ENCODE data around the gene DNM2. TPM values are rescaled to one million over a fixed set of nuclear protein-coding genes. Genes with fewer than 3 reads are reported as not detected.

The DNM2 gene
- total RNA-seq, 1 donor from 2014 or later: 410 TPM

GRCh38 chr19:10769533-10770491 is 51.9 kb downstream of the DNM2 start:
- intact Hi-C loops (cut with micrococcal nuclease): loop anchor here (1.0 kb wide), 1 partner anchor 53 kb away; no protein-coding TSS in a partner anchor

- intact Hi-C loops (cut with micrococcal nuclease): loop anchor here (1.0 kb wide), 2 partner anchors 15 to 57 kb away; no protein-coding TSS in a partner anchor
Measured at GRCh38 chr19:10773969-10774368, 56.1 kb downstream of the DNM2 start.

GRCh38 chr19:10774893-10775292 is 57.0 kb downstream of the DNM2 start:
- intact Hi-C loops (cut with micrococcal nuclease): loop anchor here (1.0 kb wide), 2 partner anchors 16 to 58 kb away; no protein-coding TSS in a partner anchor

GRCh38 chr19:10776900-10777650 is 59.2 kb downstream of the DNM2 start:
- intact Hi-C loops (cut with micrococcal nuclease): no loop called here

GRCh38 chr19:10780368-10780767 is 62.5 kb downstream of the DNM2 start:
- intact Hi-C loops (cut with micrococcal nuclease): no loop called here

GRCh38 chr19:10782795-10783194 is 64.9 kb downstream of the DNM2 start:
- intact Hi-C loops (cut with micrococcal nuclease): no loop called here

- intact Hi-C loops (cut with micrococcal nuclease): no loop called here
Measured at GRCh38 chr19:10784257-10784656, 66.4 kb downstream of the DNM2 start.

GRCh38 chr19:10788146-10788545 is 70.3 kb downstream of the DNM2 start:
- intact Hi-C loops (cut with micrococcal nuclease): no loop called here

- intact Hi-C loops (cut with micrococcal nuclease): no loop called here
Measured at GRCh38 chr19:10789866-10790265, 72.0 kb downstream of the DNM2 start.

- intact Hi-C loops (cut with micrococcal nuclease): loop anchor here (1.0 to 2.0 kb wide), 8 partner anchors 13 to 230 kb away; partner anchors contain the start of genes CARM1, KRI1 and TMED1
Measured at GRCh38 chr19:10796653-10797052, 78.8 kb downstream of the DNM2 start.

GRCh38 chr19:10797078-10797477 is 79.2 kb downstream of the DNM2 start:
- intact Hi-C loops (cut with micrococcal nuclease): loop anchor here (1.0 to 2.0 kb wide), 8 partner anchors 12 to 231 kb away; partner anchors contain the start of genes CARM1, KRI1 and TMED1

- intact Hi-C loops (cut with micrococcal nuclease): loop anchor here (1.0 to 2.0 kb wide), 8 partner anchors 12 to 231 kb away; partner anchors contain the start of genes CARM1, KRI1 and TMED1
Measured at GRCh38 chr19:10797541-10798256, 79.8 kb downstream of the DNM2 start.

GRCh38 chr19:10800488-10800887 is 82.6 kb downstream of the DNM2 start:
- intact Hi-C loops (cut with micrococcal nuclease): no loop called here

- intact Hi-C loops (cut with micrococcal nuclease): no loop called here
Measured at GRCh38 chr19:10802479-10802878, 84.6 kb downstream of the DNM2 start.

- intact Hi-C loops (cut with micrococcal nuclease): no loop called here
Measured at GRCh38 chr19:10803252-10803651, 85.4 kb downstream of the DNM2 start.

GRCh38 chr19:10805065-10805757 is 87.3 kb downstream of the DNM2 start:
- intact Hi-C loops (cut with micrococcal nuclease): no loop called here

GRCh38 chr19:10805758-10806247 is 87.9 kb downstream of the DNM2 start:
- intact Hi-C loops (cut with micrococcal nuclease): no loop called here

- intact Hi-C loops (cut with micrococcal nuclease): loop anchor here (1.0 kb wide), 1 partner anchor 12 kb away; no protein-coding TSS in a partner anchor
Measured at GRCh38 chr19:10808937-10809649, 91.2 kb downstream of the DNM2 start.

GRCh38 chr19:10809651-10810285 is 91.9 kb downstream of the DNM2 start:
- intact Hi-C loops (cut with micrococcal nuclease): loop anchor here (1.0 to 5.0 kb wide), 2 partner anchors 12 to 92 kb away; partner anchors contain the start of gene DNM2
